ENCODE measurements around the gene DAAM2. TPM values are rescaled to one million over a fixed set of nuclear protein-coding genes. Genes with fewer than 3 reads are reported as not detected.
A peak's percentile ranks its signal among the peaks of the same experiment; 100 is the strongest.

The DAAM2 gene
- total and polyA plus RNA-seq, 2 of the 8 experiments (the other 6 are each of a cell fraction or from before 2014, with no cell fraction given) = 1.5 to 2.9 TPM

DNA sequence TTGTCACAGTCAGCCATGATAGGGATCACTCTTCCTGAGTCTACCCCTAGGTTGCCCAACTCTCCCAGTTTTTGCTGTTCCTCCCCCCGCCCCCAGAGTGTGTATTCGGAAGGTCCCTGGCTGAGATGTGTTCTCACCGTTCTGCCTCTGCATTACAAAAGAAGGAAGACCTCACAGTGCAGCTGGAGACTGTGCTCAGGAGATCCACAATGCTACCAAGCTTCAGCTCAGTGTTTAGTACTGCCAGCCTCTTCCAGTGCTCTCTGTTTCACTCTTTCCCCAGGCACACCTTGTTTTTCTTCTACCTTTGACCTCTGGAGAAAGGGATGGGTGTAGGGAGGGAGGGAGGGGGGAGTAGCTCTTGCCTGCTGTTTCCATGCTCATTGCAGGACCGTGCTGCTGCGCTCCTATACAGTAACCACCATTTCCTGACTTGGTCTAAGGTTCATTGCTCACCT, 155.5 kb downstream of the DAAM2 start:
- Histone ChIP-seq H3K4me3 (ENCODE audit: extremely low read depth in 1 of 4, insufficient read depth in 2 of 4, low read depth in 3 of 4, low read length in 4 of 4) (no peak overlapping the region), H3K79me2 (ENCODE audit: control insufficient read depth in 1 of 2, insufficient read depth in 2 of 2, low read length in 2 of 2) (no peaks in the 10 kb centered on the region), H4K20me1 (replicated peaks in 1 of 2; ENCODE audit: control insufficient read depth in 1 of 2, insufficient read depth in 2 of 2, low read length in 2 of 2) (no peaks in the 10 kb centered on the region), H3K36me3 (ENCODE audit: control insufficient read depth in 2 of 4, insufficient read depth in 4 of 4, low read length in 3 of 4) (no peaks in the 10 kb centered on the region), H3K27me3 (replicated peaks in 1 of 4; ENCODE audit: control insufficient read depth in 3 of 4, extremely low read depth in 1 of 4, insufficient read depth in 3 of 4, low read length in 3 of 4) (no peaks in the 10 kb centered on the region; a peak in 1 of 7 replicates), H3K4me2 (ENCODE audit: insufficient read depth in 1 of 2, low read depth in 2 of 2, low read length in 2 of 2) (peak overlapping the region; percentile 8 to 29; a peak in 1 of 4 replicates), H4K5ac (ENCODE audit: insufficient read length, low read depth, low read length) (no peak overlapping the region), H4K91ac (replicated peaks; ENCODE audit: insufficient read length, low read length) (no peak overlapping the region), H3K4ac (replicated peaks; ENCODE audit: insufficient read length, low read depth, low read length) (no peak overlapping the region), H2BK12ac (ENCODE audit: low read depth, low read length) (no peak overlapping the region), H3K9me3 (ENCODE audit: insufficient read depth in 2 of 2, low read depth in 1 of 2, low read length in 1 of 2) (no peaks in the 10 kb centered on the region), H2BK20ac (ENCODE audit: low read length) (no peak overlapping the region), H2BK5ac (ENCODE audit: low read depth, low read length) (no peak overlapping the region), H3K9ac (replicated peaks in 1 of 4; ENCODE audit: extremely low read depth in 1 of 4, low read depth in 3 of 4, low read length in 3 of 4) (no peak overlapping the region), H3K27ac (ENCODE audit: low read depth, low read length) (no peak overlapping the region), H3K23me2 (ENCODE audit: low read depth, low read length) (no peaks in the 10 kb centered on the region), H3K18ac (ENCODE audit: extremely low read depth, low read length) (no peak overlapping the region), H4K8ac (ENCODE audit: extremely low read depth, insufficient read depth, low read length) (no peak overlapping the region), H3K56ac (replicated peaks; ENCODE audit: insufficient read length, low read depth, low read length) (no peak overlapping the region), H2AK5ac (ENCODE audit: low read depth, low read length) (no peak overlapping the region), H3K79me1 (ENCODE audit: low read depth, low read length) (no peaks in the 10 kb centered on the region), H3K4me1 (replicated peaks in 1 of 4; ENCODE audit: control insufficient read depth in 3 of 4, insufficient read depth in 4 of 4, low read length in 3 of 4) (peaks cover 5 to 18% (median 9%) of the 10 kb centered on the region in 4 experiments), H2BK15ac (ENCODE audit: low read length) (no peak overlapping the region), H2AFZ (ENCODE audit: low read length) (no peak overlapping the region), H3K23ac (ENCODE audit: insufficient read length) (no peak overlapping the region), H3K14ac (ENCODE audit: insufficient read length) (no peak overlapping the region), H2BK120ac (replicated peaks; ENCODE audit: low read depth, low read length) (no peak overlapping the region)
- POLR2A ChIA-PET (ENCODE audit: partially characterized antibody) = interaction anchor here (1.4 kb wide), 1 partner anchor 15 kb away, joined by 4 read pairs; no protein-coding TSS in a partner anchor
- no peak for FAIRE-seq
- 44% methylated on average over 5 of the region's 5 CpGs; no CpG with 5 or more reads in 1 of the 2 experiments for WGBS, 2 experiments (ENCODE audit: extremely low coverage in 1 of 2, insufficient coverage in 1 of 2, insufficient read length in 1 of 2, insufficient replicate concordance in 2 of 2, low coverage in 1 of 2, low lambda C conversion rate in 2 of 2, missing lambda C conversion rate in 1 of 2)
- DNase-seq (ENCODE audit: low read depth in 1 of 2, low spot score in 2 of 2) = no peak
- peak; percentile 58; the same call in 1 of the 2 replicates for TF ChIP-seq CEBPB (IDR thresholded peaks at IDR 0.05; ENCODE audit: low read depth, low read length)
- no peak for TF ChIP-seq JUND (IDR thresholded peaks at IDR 0.05; ENCODE audit: low read length)
- 0 out of 2 replicates have a peak, but pooled peaks have one; percentile 27 for TF ChIP-seq POU5F1 (IDR thresholded peaks at IDR 0.05; ENCODE audit: low read depth, low read length)
- CTCF ChIA-PET (ENCODE audit: partially characterized antibody) = interaction anchor here (0.9 to 1.6 kb wide), 3 partner anchors 17 to 361 kb away, joined by 3 to 4 read pairs (median 4); no protein-coding TSS in a partner anchor
